ENCODE data around the gene PADI2.
A peak's percentile ranks its signal among the peaks of the same experiment; 100 is the strongest.
"Not testable (repeated sequence)": the region's sequence is repeated elsewhere in the genome, so short reads cannot be mapped to it uniquely, and the experiment has no call there.

PADI2 gene

GRCh38 chr1:17080085-17080759 lies 39.0 kb downstream of the PADI2 start:
- DNase-seq: no peak

DNA sequence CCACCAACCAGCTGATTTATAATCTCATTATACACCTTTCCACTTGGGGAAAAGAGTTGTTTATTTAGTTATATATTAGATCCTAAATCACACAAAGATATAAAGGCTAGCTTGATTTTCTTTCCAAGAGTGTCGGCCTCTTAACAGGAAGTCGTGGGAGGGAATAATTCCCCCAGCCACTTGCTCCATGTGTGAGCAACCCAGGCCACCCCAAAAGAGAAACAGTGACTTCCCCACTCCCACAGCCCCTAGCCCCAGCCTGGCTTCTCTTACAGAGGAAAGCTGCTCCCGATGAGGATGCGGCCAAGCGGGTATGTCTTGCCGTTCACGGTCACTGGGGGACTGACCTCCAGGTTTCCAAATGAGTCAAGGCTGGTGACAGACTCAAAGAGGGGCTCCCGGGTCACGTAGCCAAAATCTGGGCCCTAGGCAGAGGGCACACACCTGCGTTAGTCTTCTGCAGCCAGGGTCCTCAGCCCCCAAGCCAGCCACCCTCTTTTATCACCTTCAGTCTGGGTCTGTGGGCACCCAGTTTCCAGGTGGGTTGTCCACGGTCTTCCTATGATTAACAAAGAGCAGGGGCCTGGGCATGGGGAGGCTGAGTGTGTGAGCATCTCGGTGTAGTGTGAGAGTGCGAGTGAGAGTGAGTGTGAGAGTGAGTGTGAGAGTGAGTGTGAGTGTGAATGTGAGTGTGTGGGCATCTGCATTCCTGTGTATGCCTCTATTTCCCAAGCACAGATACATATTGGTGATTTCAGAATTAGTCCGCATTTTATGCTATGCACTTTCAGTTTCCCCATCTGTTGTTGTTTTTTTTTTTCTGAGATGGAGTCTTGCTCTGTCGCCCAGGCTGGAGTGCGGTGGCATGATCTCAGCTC lies 40.0 kb downstream of the PADI2 start:
- DNase-seq: no peak

- DNase-seq: no peak
These were observed 43.6 kb downstream of the PADI2 start for GRCh38 chr1:17075470-17076255.

GRCh38 chr1:17071794-17072193 lies 47.5 kb downstream of the PADI2 start:
- DNase-seq: no peak

- no peak for DNase-seq
These were observed 49.1 kb downstream of the PADI2 start for GRCh38 chr1:17070163-17070525.

DNA sequence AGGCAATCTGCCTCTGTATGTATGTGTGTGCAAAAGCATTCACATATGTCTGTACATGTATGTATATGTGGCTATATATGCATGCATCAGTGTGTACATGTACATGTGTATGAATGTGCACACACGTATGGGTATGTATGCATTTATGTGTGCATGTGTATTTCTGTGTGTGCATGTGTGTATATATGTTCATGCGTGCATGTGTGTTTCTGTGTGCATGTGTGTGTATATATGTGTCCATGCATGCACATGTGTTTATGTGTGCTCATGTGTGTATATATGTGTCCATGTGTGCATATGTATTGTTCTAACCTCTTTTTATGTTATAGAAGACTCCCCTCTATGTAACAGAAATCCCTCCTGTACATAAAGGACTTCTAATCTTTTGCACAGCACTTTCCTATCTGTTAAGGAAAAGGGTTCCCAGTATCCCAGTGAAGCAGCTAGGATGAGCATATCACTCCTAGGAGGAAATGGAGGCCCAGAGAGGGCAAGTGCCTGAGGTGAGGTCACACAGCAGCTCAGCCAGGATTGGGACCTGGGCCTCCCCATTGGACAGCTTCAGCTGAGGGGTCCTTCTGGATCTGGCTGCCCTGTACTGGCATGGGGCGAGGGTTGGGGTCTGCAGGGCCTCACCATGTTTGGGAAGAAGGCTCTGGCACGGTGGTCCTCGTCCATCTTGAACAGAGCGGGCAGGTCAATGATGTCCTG lies 49.6 kb downstream of the PADI2 start:
- DNase-seq: no peak

DNA sequence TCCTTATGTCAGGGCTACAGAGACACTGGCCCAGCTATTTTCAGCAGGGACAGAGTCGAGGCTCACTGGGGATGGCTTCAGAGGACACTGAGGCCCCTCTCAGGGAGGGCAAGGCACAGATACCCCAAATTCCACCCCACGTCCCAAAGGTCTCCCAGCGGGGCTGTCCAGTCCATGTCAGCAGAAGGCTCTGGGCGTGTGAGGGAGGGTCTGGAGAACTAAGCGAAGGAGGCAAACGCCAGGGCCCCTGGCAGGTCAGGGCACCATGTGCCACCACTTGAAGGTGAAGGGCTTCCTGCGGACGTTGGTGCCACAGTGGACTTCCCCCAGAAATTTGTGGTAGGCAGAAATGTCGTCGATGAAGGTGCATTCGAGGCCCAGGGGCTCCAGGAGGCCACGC lies 50.5 kb downstream of the PADI2 start:
- no peak for DNase-seq

GRCh38 chr1:17067465-17068240 lies 51.6 kb downstream of the PADI2 start:
- no peak for DNase-seq

- peak; percentile 22 for DNase-seq
These were observed 52.2 kb downstream of the PADI2 start for GRCh38 chr1:17067069-17067426.

DNA sequence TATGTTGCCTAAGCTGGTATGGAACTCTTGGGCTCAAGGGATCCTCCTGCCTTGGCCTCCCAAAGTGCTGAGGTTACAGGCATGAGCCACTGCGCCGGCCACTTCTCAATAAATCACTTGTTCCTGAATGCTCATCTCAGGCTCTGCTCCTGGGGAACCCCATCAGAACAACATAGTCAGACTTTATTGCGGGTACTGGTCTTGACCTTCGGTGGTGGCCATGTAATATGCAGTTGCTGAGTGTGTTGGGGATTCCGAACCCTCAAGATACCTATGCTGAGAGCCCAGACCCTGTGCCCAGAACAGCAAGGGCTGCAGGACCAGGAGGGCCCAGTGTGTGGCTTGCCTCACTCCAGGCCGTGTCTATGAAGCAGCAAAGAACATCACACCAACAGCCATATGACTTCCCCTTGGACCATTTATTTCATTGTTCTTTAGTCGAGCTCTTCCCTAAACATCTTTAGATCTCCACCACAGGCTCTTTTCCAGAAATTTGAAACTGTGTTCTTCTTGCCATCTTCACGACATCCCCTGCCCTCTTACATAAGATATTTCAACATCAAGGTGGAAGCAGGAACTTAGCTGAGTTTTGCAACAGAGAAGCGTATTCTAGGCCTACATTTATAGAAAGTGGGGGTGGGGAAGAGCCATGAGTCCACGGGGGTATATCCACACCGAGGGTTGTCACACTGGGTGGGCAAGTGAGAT lies 52.7 kb downstream of the PADI2 start:
- peak; percentile 56 for DNase-seq

GRCh38 chr1:17065666-17066065 lies 53.6 kb downstream of the PADI2 start:
- no peak for DNase-seq

GRCh38 chr1:17062751-17063150 lies 56.5 kb downstream of the PADI2 start:
- not testable (repeated sequence) for DNase-seq

GRCh38 chr1:17061892-17062291 lies 57.4 kb downstream of the PADI2 start:
- no peak for DNase-seq

GRCh38 chr1:17061486-17061885 lies 57.8 kb downstream of the PADI2 start:
- DNase-seq: no peak

- DNase-seq: no peak
These were observed 58.9 kb downstream of the PADI2 start for GRCh38 chr1:17060306-17060749.

GRCh38 chr1:17059391-17060305 lies 59.6 kb downstream of the PADI2 start:
- peak; percentile 49 for DNase-seq

DNA sequence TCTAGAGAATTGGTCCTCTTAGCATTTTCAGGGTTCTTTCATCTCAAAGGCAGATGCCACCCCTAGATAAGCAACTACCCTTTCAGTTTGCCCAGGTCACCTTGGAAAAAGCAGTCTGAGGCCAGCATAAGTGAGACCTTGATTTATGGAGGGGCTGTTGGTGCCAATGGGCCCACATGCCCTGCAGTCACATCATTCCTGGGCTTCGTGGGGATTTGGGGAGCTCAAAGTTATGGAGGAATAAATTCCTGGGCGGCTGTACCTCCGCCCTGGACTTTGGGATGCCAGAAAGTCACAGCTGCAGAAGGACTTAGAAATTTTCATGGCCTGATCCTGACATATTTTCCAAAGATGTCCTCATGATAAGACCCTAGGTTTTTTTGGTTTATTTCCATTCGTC lies 62.7 kb downstream of the PADI2 start:
- no peak for DNase-seq

- DNase-seq: no peak
These were observed 63.5 kb downstream of the PADI2 start for GRCh38 chr1:17055801-17056200.

GRCh38 chr1:17053685-17054410 lies 65.4 kb downstream of the PADI2 start, which contains the start of gene SDHB:
Gene SDHB (minus strand): TSS chr1:17054032. CDS start chr1:17054019, 13 bp downstream.
- peak; percentile 94 for DNase-seq
